ENCODE measurements around the gene ZNF668. TPM values are rescaled to one million over a fixed set of nuclear protein-coding genes. Genes with fewer than 3 reads are reported as not detected.

The ZNF668 gene
- total and polyA plus RNA-seq, 2 donors (not counting 1 experiment from before 2014, with no cell fraction given), result 8.1 to 12.1 TPM

GRCh38 chr16:31078597-31079341 lies 4.7 kb upstream of the ZNF668 start:
- H2AFZ ChIP-seq (ENCODE audit: low read length), result no peak overlapping the region
- no peaks in the 10 kb centered on the region for H3K9me3 ChIP-seq (ENCODE audit: control insufficient read depth, insufficient read depth, low read depth, low read length)
- peaks cover 36% of the 10 kb centered on the region for H3K36me3 ChIP-seq (ENCODE audit: control insufficient read depth, insufficient read depth, low read length)
- H3K4me1 ChIP-seq (ENCODE audit: control insufficient read depth, extremely low read depth, insufficient read depth, low read length), result no peaks in the 10 kb centered on the region
- H3K27me3 ChIP-seq (ENCODE audit: control insufficient read depth, insufficient read depth, low read length), result no peaks in the 10 kb centered on the region
- H3K4me3 ChIP-seq (replicated peaks in 1 of 4; ENCODE audit: control extremely low read depth in 1 of 4, insufficient read depth in 1 of 4, low read depth in 3 of 4, low read length in 4 of 4), result no peak overlapping the region
- H3K9ac ChIP-seq (ENCODE audit: insufficient read depth, low read length), result no peak overlapping the region
- no peak overlapping the region for H3K27ac ChIP-seq (ENCODE audit: insufficient read depth, low read length)
- DNase-seq (ENCODE audit: low read depth in 2 of 2), result no peak
- no peaks in the 10 kb centered on the region for H4K20me1 ChIP-seq (ENCODE audit: control insufficient read depth, extremely low read depth, insufficient read depth, low read length)
- TF ChIP-seq, protein P1, sequence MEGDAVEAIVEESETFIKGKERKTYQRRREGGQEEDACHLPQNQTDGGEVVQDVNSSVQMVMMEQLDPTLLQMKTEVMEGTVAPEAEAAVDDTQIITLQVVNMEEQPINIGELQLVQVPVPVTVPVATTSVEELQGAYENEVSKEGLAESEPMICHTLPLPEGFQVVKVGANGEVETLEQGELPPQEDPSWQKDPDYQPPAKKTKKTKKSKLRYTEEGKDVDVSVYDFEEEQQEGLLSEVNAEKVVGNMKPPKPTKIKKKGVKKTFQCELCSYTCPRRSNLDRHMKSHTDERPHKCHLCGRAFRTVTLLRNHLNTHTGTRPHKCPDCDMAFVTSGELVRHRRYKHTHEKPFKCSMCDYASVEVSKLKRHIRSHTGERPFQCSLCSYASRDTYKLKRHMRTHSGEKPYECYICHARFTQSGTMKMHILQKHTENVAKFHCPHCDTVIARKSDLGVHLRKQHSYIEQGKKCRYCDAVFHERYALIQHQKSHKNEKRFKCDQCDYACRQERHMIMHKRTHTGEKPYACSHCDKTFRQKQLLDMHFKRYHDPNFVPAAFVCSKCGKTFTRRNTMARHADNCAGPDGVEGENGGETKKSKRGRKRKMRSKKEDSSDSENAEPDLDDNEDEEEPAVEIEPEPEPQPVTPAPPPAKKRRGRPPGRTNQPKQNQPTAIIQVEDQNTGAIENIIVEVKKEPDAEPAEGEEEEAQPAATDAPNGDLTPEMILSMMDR (conservative IDR thresholded peaks at IDR 0.05 in 1 of 2, IDR thresholded peaks at IDR 0.05 in 1 of 2; ENCODE audit: low read depth in 1 of 2, low read length in 2 of 2), result no peak
- TF ChIP-seq EZH2 (IDR thresholded peaks at IDR 0.05; ENCODE audit: low read length, missing control alignments), result no peak
- no peak overlapping the region for H3K4me2 ChIP-seq (ENCODE audit: extremely low read depth, insufficient read depth, low read length)
- peaks cover 42% of the 10 kb centered on the region for H3K79me2 ChIP-seq (ENCODE audit: control insufficient read depth, insufficient read depth, low read length)

GRCh38 chr16:31077592-31078396 lies 3.8 kb upstream of the ZNF668 start:
- no peaks in the 10 kb centered on the region for H3K9me3 ChIP-seq (ENCODE audit: control insufficient read depth, insufficient read depth, low read depth, low read length)
- no peak overlapping the region for H3K4me3 ChIP-seq (replicated peaks in 1 of 4; ENCODE audit: control extremely low read depth in 1 of 4, insufficient read depth in 1 of 4, low read depth in 3 of 4, low read length in 4 of 4)
- no peak overlapping the region for H3K9ac ChIP-seq (ENCODE audit: insufficient read depth, low read length)
- no peak overlapping the region for H2AFZ ChIP-seq (ENCODE audit: low read length)
- H3K36me3 ChIP-seq (ENCODE audit: control insufficient read depth, insufficient read depth, low read length), result peaks cover 35% of the 10 kb centered on the region
- H3K4me2 ChIP-seq (ENCODE audit: extremely low read depth, insufficient read depth, low read length), result no peak overlapping the region
- DNase-seq (ENCODE audit: low read depth in 2 of 2), result no peak
- no peaks in the 10 kb centered on the region for H4K20me1 ChIP-seq (ENCODE audit: control insufficient read depth, extremely low read depth, insufficient read depth, low read length)
- TF ChIP-seq EZH2 (IDR thresholded peaks at IDR 0.05; ENCODE audit: low read length, missing control alignments), result no peak
- TF ChIP-seq, protein P1 (conservative IDR thresholded peaks at IDR 0.05 in 1 of 2, IDR thresholded peaks at IDR 0.05 in 1 of 2; ENCODE audit: low read depth in 1 of 2, low read length in 2 of 2), result no peak
- H3K79me2 ChIP-seq (ENCODE audit: control insufficient read depth, insufficient read depth, low read length), result peaks cover 46% of the 10 kb centered on the region
- no peaks in the 10 kb centered on the region for H3K4me1 ChIP-seq (ENCODE audit: control insufficient read depth, extremely low read depth, insufficient read depth, low read length)
- no peaks in the 10 kb centered on the region for H3K27me3 ChIP-seq (ENCODE audit: control insufficient read depth, insufficient read depth, low read length)
- H3K27ac ChIP-seq (ENCODE audit: insufficient read depth, low read length), result no peak overlapping the region

DNA sequence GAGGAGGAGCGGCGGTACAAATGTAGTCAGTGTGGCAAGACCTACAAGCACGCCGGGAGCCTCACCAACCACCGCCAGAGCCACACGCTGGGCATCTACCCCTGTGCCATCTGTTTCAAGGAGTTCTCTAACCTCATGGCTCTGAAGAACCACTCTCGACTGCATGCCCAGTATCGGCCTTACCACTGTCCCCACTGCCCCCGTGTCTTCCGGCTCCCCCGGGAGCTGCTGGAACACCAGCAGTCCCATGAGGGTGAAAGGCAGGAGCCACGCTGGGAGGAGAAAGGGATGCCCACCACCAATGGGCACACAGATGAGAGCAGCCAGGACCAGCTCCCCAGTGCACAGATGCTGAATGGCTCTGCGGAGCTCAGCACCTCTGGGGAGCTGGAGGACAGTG lies 3.0 kb upstream of the ZNF668 start:
- no peak overlapping the region for H2AFZ ChIP-seq (ENCODE audit: low read length)
- peaks cover 54% of the 10 kb centered on the region for H3K79me2 ChIP-seq (ENCODE audit: control insufficient read depth, insufficient read depth, low read length)
- no peaks in the 10 kb centered on the region for H3K27me3 ChIP-seq (ENCODE audit: control insufficient read depth, insufficient read depth, low read length)
- DNase-seq (ENCODE audit: low read depth in 2 of 2), result no peak
- no peaks in the 10 kb centered on the region for H4K20me1 ChIP-seq (ENCODE audit: control insufficient read depth, extremely low read depth, insufficient read depth, low read length)
- no peaks in the 10 kb centered on the region for H3K9me3 ChIP-seq (ENCODE audit: control insufficient read depth, insufficient read depth, low read depth, low read length)
- H3K4me1 ChIP-seq (ENCODE audit: control insufficient read depth, extremely low read depth, insufficient read depth, low read length), result no peaks in the 10 kb centered on the region
- no peak overlapping the region for H3K9ac ChIP-seq (ENCODE audit: insufficient read depth, low read length)
- TF ChIP-seq EZH2 (IDR thresholded peaks at IDR 0.05; ENCODE audit: low read length, missing control alignments), result no peak
- TF ChIP-seq, protein P1 (conservative IDR thresholded peaks at IDR 0.05 in 1 of 2, IDR thresholded peaks at IDR 0.05 in 1 of 2; ENCODE audit: low read depth in 1 of 2, low read length in 2 of 2), result no peak
- H3K4me3 ChIP-seq (replicated peaks in 1 of 4; ENCODE audit: control extremely low read depth in 1 of 4, insufficient read depth in 1 of 4, low read depth in 3 of 4, low read length in 4 of 4), result no peak overlapping the region
- H3K4me2 ChIP-seq (ENCODE audit: extremely low read depth, insufficient read depth, low read length), result no peak overlapping the region
- H3K27ac ChIP-seq (ENCODE audit: insufficient read depth, low read length), result no peak overlapping the region
- H3K36me3 ChIP-seq (ENCODE audit: control insufficient read depth, insufficient read depth, low read length), result peaks cover 35% of the 10 kb centered on the region

Measured in fibroblast of lung (primary cell).